TTC549 (cell line): ENCODE measurements around the gene NLRP6.
"Not testable (repeated sequence)": the region's sequence is repeated elsewhere in the genome, so short reads cannot be mapped to it uniquely, and the experiment has no call there.

Experiments used
- FAIRE-seq: peaks from 2 replicates; lab custom pipeline; 2012; peaks lifted over from hg19 to GRCh38; lab: Jason Lieb, UNC

The NLRP6 gene

DNA sequence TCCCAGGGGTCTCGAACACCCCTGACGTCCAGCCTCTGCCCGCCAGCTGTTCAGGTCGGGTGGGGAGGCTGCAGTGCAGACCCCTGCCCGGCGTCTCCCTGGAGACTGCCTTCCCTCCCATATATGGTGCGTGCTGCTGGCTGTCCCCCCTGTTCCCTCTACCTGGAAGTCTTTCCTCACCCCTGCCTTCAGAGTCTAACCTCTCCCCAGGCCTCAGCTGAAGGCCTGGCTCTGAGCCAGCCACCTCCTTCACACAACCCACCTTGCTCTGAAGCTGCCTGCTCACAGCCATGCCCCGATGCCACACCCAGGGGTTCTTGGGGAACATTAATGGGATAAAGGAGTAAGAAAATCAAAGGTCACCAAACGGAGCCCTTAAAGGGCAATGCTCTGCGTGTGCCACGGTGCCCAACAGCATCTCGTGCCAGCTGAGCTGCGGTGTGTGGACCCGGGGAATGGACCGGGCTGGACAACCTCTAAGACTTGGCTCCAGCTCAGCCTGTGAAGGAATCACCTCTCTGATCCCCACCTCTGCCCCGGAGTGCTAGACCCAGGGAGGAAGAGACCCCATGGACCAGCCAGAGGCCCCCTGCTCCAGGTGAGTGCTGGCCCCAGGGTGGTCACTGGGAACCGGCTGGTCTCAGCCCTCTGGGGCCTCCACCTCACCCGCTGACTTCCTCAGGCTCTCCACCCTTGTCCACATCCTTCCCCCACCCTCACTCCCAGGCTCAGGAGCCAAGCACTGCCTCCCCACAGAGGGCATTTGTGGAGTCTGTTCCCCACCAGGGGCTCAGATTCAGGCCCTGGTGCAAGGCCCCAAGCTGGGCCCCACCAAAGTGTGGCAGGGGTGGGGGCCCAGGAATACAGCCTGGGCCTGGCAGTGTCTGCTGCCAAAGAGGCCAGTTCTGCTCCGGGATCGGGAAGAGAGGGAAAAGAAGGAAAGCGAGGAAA is at the start of gene NLRP6:
Gene NLRP6 (plus strand): TSS at position 407 of the 951 bp plus-strand sequence. CDS start 163 bp downstream, at position 570.
- no peak for FAIRE-seq

DNA sequence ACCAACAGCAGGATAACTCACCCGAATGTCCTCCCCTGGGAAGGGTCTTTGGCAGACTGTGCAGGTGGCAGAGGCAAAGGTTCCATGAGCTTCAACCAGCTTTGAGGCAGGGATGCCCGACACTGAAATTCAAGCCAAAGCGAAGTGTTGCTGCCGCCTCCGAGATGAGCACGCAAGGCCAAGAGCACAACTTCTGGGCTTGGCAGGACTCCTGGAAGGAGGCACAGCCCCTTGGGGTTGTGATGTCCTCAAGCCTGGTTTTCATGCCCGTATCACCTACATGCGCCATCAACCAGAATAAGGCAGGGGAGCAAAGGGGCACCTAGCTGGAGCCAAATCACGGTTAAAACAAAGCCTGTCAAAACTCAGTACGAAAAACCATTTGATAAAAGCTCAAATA is 47.8 kb upstream of the NLRP6 start:
- no peak for FAIRE-seq

DNA sequence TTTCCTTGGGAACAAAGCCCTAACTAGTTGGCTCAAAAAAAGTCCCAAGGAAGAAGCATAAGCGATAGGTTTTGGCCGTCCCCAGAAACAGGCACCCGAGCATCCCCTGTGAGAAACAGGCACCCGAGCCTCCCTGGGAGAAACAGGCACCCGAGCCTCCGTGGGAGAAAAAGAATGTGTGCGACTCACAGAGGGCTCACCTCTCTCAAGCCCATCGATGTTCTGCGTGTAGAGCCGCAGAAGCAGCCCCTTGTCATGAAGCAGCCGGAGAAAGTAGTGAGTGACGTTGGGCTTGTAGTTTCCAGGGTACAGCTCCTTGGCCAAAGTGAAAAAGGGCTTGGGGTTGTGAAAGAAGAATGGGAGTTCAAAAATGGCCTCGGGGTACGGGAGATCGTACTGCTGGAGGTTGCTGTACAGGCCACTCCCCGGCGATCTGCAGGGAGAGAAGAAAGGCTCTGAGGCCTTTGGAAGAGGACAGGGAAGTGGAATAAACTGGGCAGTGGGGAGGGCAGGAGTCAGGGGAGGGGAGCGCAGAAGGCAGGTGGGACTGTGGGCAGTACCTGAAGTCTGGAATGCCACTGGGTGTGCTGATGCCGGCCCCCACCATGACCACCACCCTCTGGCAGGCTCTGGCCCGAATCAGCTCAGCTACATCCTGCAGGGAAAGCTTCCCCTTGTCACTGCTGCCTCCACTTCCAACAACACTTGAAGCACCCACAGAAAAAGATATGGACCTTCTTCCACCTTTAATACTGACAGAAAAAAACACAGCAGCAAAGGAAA is 45.2 kb upstream of the NLRP6 start:
- FAIRE-seq: no peak

DNA sequence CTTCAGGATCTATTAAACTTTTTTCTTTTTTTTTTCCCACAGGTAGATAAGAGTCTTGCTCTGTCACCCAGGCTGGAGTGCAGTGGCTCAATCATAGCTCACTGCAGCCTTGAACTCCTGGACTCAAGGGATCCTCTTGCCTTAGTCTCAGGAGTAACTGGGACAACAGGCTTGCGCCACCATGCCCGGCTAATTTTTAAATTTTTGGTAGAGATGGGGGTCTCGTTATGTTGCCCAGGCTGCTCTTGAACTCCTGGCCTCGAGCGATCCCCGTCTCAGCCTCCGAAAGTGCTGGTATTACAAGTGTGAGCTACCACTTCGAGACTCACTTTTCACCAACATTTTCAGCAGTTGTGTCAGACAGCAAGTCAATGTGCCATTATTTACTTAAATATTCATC is 43.0 kb upstream of the NLRP6 start:
- no peak for FAIRE-seq

DNA sequence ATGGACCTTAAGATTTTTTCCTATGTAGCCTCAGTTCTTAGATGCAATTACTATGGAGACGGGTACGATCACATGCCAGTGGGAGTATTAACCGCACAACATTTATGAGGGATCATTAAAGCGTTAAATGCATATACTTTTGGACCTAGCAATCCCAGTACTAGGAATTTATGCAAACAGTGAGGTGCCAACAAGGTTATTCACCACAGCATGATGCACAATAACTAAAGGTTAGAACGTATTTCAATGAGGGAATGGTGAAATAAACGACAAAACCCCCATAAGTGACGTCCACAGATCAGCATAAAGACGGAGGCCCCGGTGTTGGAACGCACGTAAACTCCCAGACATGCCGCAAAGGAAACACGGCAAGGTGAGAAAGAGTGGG is 42.6 kb upstream of the NLRP6 start:
- FAIRE-seq: no peak

DNA sequence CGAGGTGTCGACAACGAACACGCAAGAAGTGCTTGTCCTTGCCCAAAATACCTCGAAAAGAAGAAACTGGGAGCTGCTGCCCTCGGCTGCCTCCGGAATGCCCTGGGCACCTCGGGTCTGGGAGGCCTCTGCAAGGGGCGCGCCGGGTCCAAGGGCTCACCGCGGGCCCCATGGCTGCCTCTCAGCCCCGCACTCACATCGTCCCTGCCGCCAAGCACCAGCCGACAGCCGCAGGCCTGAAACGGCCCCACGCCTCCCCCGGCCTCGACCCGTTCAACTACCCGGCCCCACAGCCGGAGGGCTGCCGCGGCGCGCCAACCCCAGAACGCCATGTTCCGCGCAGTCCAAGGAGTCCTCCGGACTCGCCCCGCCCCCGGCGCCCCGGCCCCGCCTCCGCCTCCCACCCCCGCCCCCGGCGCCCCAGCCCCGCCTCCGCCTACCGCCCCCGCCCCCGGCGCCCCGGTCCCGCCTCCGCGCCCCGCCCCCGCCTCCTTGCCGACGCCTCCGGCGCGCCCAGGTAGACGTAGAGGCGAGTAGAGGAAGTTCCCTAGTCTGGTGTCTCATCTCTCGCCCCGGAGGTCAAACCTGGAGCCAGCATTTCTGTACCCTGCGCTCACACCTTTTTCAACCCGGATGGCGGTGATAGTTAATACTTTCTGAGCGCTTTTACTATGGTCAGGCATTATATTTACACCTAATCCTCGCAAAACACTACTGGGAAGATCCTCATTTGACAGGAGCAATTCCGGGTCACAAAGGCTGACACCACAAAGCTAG is 42.0 kb upstream of the NLRP6 start, which contains the start of gene SIRT3:
Gene SIRT3 (minus strand): TSS at position 346 of the 777 bp plus-strand sequence. CDS start 14 bp downstream, at position 332.
- no peak for FAIRE-seq

DNA sequence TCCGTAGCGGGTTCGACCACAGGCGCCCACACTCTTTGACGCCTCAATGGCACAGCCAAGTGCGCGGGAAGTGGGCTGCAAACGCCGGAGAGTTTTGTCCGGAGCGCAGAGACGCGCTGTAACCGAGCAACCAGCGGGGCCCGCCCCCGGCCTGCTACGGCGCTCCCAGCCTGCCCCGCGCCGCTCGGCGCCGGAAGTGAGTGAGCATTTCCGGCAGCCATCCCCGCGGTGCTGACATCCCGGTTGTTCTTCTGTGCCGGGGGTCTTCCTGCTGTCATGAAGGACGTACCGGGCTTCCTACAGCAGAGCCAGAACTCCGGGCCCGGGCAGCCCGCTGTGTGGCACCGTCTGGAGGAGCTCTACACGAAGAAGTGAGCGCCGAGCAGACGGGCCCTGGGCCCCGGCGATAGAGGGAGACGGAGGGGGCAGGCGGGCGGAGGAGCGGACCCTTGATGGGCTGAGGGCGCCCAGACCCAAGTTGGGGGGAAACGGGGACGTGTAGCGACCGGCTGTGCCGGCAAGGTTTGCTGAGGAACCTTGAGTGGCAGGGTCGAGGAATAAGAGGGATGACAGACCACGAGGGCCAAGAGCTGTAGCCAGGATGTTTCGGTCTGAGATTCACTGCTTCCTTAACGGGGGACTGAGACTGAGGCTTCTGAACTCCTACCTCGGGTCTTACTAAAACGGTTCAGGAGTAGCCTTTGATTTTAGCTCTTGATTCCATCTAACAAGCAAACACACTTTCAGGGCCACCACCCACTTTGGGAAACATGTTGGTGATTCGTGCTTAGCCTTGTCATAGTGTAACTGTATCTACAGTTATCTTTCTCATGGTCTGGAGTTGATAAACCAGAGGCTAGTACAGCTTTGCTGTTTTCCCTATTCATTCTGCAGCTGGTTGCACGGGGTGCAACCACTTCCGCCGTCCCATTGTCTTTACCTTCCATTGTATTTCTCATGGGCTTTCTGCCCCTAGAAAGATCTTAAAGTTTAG is 41.1 kb upstream of the NLRP6 start, which contains the start of gene PSMD13:
Gene PSMD13 (plus strand): TSS at position 203 of the 994 bp plus-strand sequence. CDS start 74 bp downstream, at position 277.
- no peak for FAIRE-seq

DNA sequence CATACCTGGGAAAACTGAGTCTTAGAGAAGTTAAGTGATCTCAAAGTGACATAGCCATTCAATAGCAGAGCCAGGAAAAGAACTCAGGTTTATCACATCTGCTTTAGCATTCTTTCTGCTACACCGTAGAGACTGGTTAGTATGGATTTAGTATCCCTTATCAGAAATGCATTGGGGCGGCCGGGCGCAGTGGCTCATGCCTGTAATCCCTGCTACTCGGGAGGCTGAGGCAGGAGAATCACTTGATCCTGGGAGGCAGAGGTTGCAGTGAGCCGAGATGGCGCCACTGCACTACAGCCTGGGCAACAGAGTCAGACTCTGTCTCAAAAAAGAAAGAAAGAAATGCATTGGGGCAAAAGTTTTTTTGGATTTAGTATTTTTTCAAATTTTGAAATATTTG is 39.9 kb upstream of the NLRP6 start:
- FAIRE-seq: not testable (repeated sequence)

DNA sequence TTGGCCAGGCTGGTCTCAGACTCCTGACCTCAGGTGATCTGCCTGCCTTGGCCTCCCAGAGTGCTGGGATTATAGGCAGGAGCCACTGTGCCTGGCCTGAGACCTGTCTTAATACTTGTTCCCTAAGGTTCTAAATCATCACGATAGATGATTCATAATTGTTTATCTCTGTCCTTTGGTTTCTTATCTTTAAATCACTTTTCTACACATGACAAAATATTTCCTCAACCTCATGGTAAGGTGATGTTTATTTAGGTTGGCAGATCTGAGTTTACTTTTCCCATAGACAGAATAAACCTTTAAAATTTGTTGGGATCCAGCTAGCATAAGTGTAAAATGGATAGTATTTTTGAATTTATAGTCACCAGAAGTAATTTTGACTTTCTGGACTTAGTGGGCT is 37.9 kb upstream of the NLRP6 start:
- no peak for FAIRE-seq

DNA sequence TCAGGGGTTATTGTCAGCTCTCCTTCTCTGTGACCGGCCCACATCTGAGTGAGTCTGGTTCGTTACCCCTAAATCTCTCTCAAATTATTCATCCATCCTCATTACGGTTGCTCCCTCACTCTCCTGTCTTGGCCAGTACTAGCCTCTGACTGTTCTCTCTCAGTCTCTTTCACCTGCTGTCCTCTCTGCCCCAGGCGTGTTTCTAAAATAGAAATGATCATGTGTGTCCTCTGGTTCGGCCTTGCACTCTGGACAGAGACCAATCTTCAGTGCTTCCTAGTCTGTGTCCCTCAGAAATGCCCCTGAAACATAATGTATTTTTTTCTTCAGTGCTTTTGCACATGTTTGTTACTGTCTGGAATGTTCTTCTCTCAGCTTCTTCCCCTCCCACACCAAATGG is 36.6 kb upstream of the NLRP6 start:
- no peak for FAIRE-seq

DNA sequence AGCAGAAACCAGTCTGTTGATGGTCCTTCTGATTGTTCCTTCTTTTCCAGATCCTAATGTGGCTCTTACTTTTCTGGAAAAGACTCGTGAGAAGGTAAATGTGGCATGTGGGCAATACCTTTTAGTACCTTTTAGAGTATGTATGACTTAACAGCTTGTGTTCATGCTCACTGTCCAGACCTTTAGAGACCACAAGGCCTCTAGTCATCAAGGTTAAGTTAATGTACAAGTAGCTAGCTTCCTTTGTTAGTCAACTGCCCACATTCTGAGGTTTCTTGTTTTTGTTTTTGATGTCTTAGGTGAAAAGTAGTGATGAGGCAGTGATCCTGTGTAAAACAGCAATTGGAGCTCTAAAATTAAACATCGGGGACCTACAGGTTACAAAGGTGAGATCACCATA is 33.8 kb upstream of the NLRP6 start:
- no peak for FAIRE-seq

DNA sequence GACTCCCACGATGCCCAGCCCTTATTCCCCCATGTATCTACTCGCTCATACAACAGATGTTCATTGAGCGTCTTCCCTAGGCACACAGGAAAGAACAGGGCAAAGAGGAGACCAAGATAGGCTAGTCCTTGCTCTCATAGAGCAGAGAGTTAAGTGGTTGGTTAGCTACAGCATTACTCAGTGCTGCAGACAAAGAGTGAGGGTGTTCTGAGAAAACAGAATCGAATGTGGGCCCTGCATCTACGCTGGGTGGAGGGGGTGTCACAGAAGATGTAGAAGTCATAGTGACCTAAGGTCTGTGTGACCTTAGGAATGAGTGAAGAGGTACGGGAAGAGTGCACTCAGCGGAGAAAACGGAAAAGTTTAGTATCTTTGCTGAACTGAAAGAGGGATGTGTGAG is 29.1 kb upstream of the NLRP6 start:
- no peak for FAIRE-seq

DNA sequence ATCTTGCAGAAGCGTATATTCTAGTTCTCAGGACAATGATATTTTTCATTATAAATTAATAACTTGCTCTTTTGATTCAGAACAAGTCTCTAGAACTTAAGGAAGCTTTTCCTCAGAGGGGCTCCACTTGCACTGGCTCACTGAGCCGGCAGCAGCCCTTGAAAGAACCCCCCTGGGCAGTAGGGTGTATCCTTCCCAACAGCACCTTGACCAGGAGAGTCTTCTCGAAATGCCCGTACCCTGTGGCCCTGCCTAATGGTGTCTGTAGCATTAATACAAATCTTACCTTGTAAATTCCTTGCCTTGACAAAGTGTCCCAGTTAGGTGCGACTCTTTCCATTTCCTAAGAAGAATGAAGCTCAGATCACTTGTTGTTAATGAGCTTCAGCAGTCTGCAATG is 27.9 kb upstream of the NLRP6 start:
- FAIRE-seq: no peak

DNA sequence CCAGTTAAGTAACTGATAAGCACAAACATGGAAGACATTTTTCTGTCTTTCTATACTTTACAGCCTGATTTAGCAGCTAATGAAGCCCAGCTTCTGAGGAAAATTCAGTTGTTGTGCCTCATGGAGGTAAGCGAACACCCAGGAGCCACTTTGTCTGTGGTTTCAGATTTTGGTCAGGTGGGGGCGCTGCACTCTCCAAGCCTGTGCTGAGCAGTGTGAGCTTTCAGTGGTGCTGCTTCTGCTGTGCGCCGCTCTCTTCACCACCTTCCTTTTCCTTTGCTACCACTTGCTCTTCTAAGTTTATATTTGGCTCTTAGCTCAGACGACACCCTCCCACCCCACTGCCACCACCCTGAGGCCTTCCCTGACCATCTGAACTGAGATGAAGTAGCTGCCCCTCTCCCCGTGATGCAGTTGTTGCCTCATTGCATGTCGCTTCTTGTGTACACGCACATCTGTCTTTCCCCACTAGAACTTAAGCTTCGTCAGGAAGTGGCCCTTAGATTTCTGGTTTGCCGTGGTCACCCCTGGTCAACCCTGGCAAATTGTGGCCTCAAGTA is 27.4 kb upstream of the NLRP6 start:
- no peak for FAIRE-seq

DNA sequence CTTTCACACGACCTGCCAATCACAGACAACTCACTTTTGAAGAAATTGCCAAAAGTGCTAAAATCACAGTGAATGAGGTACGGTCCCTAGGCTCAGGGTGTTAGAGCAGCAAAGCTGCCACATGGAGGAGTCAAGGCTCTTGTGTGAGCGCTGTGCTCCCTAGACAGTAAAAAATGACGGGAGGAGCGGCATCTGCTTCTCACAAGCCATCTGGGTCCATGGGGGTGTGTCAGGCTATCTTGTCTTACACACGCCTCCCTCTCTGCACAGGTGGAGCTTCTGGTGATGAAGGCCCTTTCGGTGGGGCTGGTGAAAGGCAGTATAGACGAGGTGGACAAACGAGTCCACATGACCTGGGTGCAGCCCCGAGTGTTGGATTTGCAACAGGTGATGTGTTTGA is 26.7 kb upstream of the NLRP6 start:
- FAIRE-seq: no peak

DNA sequence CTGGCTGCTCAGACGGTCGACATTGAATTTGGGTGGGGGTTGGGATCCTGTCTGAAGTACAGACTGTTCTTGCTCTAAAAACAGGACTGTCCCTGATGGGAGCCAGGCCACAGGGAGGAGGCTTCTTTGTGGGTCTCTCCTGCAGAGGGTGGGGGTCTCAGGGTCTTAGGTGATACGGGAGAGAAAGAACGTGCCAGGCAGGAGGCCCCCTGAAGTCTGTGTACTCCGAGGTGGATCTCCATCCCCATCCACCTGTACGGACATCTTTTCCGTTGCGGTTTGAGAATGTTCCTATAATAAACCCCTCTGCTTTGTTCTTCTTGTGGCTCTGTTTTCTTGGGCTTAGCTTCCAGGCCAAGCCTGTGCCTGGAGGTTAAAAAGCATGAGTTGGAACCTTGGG is 25.5 kb upstream of the NLRP6 start:
- no peak for FAIRE-seq

DNA sequence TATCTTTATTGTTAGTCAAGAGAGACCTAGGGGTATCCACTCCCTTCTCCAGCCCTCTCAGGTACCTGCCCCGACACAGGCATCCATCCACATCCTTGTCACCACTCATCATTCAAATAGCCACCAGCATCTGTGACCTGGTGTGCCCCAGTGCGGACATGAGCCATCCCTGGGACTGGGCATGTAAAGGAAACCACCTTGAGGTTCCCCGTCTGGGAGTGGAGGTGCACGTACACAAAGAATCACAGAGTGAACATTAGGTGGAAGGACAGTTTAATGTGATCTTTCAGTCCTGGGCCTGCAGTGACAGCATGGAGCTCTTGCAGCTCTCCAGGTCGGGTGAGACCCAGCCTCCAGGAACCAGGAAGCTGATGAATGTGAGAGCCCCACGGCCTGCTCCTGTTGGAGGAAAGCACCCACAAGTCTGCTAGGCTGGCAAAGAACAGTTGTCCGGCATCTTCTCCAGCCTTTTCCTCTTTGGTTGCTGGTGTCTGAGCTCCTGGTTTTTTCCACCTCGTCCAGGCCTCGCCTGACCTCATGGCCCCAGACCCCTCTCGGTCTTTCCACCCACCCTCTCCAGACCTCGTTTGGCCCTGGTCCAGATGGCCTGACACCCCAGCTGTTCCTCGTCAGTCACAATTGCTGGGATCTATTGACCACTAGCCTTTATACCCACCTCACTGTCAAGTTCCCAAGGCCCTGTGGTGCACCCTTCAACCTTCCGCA is 24.9 kb upstream of the NLRP6 start:
- FAIRE-seq: no peak

DNA sequence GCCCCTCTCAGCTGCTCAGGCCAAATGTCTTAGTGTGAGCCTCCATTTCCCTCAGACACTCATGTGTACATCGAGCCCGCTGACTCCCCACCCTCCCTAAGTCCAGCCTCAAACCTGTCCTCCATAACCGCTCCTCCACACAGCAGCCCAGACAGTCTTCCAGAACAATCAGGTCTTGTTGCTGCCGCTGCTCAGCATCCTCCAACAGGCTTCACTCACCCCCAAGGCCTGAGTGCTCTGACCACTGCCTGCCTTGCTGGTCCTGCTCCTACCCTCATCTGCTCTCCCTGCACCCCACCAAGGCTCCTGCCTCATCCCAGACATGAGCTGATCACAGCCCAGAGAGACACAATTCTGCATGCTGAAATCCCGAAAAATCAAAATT is 24.3 kb upstream of the NLRP6 start:
- FAIRE-seq: no peak

DNA sequence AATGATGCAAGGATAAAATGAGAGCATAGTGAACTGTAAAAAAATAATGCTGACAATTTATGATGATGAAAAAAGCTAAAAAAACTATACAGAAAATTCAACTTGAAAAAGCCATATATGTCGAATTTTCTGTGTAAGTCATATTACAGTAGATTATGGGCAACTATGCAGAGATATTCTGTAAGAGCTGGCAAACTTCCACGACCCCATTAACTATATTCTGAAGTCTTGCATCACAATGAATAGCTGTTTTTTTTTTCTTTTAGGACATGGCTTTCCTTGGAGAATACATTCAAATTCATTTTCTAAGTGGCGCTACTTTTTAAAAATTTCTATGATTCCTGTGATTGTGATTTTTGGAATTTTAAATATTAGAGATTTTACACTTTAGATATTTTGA is 23.0 kb upstream of the NLRP6 start:
- FAIRE-seq: no peak

DNA sequence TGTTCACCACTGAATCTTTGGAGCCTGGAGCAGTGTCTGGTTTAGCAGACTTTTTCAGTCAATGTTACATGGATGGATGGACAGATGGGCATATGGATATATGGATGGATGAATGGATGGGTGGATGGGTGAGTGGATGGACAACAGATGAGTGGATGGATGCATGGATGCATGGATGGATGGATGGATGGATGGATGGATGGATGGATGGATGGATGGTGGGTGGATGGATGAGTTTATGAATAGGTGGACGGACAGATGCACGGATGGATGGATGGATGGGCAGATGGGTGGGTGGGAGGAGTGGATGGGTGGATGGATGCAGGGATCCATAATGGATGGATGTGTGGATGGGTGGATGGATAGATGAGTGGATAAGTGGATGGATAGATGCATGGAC is 22.4 kb upstream of the NLRP6 start:
- no peak for FAIRE-seq
